ENCODE data around the gene RASGEF1C.
A peak's percentile ranks its signal among the peaks of the same experiment; 100 is the strongest.
"Not testable (repeated sequence)": the region's sequence is repeated elsewhere in the genome, so short reads cannot be mapped to it uniquely, and the experiment has no call there.

Gene RASGEF1C

DNA sequence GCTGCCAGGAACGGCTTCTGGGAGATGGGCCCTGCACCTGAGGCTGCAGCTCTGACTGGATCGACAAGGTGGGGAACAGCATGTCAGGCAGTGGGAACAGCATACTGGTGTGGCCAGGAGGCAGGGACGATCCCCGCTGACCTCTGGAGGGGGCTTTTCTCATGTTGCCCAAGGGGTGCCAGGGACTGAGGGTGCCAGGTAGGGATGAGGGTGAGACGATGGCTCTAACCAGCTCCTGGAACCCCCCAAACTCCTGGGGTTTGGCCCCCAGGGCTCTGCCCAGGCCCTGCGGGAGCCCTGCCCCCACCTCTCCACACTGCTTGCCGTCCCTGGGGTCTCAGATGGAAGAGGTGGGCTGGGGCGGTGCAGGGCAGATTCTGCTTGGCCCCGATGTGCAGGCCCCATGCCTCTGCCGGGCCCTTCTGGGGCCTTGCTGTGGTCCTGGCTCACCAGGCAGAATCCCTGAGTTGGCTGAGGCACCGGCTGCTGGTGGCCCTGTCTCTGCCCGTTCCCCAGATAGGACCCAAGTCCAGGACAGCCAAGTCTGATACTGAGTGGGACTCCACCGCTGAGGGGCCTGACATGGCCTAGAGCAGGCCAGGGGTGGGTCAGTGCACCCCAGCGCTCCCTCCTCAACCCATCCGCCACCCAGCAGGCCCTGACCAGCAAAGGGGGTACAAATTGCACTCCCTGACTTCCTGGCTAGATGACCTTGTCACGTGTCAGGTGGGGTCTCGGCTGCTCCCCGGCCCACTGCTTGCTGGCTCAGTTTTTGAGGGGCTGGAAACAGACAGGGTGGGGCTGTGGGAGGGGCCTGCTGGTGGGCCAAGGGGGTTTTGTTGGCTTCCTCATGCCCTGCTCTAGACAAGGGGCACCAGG is 109.0 kb downstream of the RASGEF1C start:
- no peak for DNase-seq (ENCODE audit: low spot score)

DNA sequence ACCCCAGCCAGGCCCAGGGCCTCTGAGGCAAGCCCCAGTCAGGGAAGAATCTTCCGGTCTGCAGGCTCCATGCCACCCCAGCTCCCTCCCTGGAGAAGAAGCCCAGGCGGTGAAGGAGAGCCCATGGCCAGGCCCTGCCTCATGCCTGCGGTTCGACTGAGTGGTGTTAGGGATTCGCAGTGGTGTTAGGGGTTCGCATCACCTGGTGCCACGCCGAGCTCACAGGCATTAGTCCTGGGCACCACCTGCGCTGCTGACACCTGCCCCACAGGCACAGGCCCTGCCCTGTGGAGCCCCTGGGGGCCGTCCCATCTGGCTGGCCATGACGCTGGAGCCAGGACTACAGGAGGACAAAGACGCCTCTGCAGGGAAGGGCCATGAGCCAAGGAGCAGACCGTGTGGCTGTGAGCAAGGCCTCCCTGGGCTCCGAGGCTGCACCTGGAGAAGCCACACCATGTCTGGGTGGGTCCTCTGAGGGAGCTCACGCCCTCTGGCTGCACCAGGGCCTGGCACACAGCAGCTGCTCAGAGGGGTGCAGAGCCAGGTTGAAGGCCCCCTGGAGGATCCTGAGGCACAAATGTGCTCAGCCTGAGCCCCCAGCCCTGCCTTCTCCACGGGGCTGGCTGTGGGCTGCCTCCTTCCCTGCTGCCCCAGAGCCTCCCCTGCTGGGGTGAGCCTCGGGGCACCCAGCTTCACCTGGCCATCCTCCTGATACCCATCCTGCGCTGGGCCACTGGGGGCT is 109.8 kb downstream of the RASGEF1C start:
- no peak for DNase-seq (ENCODE audit: low spot score)

DNA sequence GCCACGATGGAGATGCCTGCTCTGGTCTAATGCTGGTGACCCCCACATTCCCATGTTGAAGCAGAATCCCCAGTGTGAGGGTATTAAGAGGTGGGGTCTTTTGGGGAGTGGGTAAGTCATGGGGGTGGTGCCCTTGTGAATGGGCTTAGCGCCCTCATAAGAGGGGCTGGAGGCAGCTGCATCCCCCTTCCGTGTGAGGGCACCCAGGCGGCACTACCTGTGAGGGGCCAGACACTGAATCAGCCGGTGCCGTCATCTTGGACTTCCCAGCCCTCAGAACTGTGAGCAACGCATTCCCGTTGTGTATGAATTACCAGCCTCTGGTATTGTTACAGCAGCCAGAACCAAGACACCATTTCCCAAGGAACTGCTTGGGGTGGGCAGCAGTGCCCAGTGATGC is 110.5 kb downstream of the RASGEF1C start:
- DNase-seq (ENCODE audit: low spot score), result no peak

DNA sequence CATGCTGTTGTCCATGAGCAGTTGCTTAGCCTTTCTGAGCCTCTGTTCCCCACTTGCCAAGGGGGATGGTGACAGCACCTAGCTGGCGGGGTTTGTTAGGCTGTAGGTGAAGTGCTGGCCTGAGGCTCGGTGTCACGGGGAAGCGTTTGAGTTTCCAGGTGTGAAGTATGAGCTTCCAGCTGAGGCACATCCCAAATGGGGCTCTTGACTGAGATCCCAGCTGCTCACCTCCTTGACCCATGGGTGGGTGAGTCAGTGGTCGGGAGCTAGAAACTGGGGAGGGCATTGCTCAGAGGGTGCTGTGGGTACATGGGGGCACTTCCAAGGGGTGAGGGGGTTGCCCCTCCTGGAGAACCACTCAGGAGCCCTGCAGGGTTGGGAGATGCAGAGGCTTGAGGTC is 111.1 kb downstream of the RASGEF1C start:
- DNase-seq (ENCODE audit: low spot score), result no peak

DNA sequence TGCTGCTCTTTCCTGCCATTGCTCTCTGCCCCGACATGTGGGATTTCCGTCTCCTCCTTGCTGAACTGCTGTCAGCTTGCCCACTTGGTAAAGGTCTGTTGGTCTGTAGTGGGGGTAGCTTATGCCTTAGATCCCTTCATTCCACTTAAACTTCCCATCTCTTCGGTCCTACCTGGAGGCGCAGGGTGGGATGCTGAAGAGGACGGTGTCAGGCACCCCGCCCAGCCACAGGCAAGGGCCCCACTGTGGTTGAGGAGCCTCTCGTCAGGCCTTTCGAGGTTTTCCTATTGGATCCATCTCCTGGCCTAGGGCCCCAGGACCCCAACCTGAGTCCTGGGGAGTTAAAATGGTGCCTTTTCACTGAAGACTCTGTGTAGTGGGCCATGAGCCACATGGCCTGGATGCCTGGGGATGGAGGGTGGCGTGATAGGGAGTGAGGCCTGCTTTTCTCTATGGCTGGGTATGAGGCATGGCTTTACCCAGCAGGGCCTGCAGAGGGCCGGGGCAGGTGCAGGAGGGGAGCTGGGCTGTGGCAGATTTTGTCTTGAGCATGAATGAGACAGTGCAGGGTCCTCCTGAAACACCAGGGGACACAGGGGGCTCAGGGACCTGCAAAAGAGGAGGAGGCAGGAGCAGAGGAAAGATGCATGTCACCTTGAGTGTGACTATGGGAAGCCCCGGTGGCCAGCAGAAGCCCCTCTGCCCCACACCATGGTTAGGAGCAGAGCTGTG is 111.7 kb downstream of the RASGEF1C start:
- DNase-seq (ENCODE audit: low spot score), result no peak

DNA sequence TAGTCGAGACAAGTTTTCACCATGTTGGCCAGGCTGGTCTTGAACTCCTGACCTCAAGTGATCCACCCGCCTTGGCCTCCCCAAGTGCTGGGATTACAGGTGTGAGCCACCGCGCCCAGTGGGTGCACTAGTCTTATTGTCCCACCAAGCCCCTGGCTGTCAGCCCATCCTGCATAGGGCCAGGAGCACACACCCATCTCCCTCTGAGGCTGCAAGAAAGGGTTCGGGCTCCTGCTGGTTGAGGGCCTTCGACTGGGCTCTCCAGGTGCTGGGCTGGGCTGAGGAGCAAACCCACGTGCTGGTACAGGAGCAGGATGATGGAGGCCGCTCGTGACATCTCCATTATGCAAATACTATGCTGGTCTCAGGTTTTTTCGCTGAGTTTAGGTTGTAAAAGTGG is 112.4 kb downstream of the RASGEF1C start:
- DNase-seq (ENCODE audit: low spot score), result no peak

DNA sequence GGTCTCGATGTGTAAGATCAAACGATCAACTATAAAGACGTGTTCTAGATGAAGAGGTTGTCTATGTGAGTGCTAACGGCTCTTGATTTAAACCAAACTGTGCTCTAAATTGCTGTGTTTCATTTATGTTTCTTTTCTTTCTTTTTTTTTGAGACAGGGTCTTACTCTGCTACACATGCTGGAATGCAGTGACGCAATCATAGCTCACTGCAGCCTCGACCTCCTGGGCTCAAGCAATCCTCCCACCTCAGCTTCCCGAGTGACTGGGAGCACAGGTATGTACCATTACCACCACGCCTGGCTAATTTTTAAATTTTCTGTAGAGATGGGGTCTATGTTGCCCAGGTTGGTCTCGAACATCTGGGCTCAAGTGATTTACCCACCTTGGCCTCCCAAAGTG is 113.5 kb downstream of the RASGEF1C start:
- DNase-seq (ENCODE audit: low spot score), result no peak

DNA sequence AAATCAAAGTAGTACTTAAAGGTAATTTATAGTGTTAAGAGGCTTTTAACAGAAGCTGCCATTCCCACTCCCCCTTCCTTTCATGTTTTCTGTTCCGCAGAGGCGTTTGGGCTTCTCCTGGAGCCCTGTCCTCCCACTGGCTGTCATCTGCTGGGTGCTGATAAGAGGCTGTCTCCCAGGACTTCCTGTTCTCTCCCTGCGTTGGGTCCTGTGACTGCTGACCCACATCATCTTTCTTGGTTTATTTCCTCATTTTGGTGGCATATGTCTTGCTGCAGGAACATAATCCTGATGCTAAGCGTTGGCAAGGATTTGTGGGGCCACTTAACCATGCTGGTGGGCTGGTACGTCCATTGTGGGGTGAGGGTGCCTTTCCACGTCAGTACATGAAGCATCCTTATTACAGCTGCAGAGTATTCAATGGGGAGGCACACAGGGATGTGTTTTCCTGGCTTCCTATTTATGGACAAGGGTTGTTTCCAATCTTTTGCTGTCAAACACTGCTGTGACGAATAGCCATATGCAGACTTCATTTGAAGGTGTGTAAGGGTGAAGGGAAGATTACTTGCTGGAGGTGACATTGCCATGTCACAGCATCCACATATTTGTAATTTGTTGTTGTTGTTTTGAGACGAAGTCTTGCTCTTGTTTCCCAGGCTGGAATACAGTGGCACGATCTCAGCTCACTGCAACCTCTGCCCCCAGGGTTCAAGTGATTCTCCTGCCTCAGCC is 115.2 kb downstream of the RASGEF1C start:
- DNase-seq (ENCODE audit: low spot score), result peak; percentile 69

DNA sequence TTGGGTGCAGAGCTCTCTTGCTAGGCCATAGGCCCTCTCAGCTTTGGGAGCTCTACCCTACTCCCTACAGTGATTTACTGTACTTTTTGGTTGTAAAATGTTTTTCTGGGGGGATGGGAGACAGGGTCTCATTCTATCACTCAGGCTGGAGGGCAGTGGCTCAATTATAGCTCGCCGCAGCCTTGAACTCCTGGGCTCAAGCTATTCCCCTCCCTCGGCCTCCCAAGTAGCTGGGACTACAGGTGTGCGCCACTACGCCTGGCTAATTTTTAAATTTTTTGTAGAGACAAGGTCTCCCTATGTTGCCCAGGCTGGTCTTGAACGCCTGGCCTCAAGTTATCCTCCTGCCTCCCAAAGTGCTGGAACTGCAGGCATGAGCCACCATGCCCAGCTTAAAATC is 115.8 kb downstream of the RASGEF1C start:
- DNase-seq (ENCODE audit: low spot score), result no peak

DNA sequence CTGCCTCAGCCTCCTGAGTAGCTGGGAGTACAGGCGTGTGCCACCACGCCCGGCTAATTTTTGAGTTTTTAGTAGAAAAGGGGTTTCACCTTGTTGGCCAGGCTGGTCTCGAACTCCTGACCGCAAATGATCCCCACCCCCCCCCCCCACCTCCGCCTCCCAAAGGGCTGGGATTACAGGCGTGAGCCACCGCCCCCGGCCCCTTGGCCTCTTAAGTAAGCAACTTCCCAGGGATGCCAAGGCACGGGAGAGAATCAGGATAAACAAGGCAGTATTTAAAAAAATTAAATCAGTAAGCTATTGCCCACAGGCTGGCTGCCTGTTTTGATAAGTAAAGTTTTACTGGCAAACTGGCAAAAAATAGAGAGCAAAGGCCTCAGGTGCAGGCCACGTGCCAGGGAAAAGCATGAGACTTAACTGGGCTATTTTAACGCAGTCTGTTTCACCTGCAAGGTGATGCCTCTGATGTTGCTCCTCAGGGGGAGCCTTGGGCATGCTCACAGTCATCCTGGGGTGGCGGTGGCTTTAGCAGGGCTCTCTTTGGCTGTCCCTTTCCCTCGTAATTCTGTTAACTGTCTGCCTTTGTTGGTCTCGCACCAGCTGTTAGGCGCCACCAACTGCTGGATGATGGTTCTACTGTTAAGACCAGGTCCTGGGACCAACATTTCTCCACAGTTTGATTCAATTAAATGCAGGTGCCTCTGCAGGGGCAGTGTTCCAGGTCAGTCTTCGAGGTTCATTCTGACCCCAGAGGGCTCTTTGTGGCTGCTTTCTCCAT is 118.1 kb downstream of the RASGEF1C start:
- peak; percentile 55 for DNase-seq (ENCODE audit: low spot score)

DNA sequence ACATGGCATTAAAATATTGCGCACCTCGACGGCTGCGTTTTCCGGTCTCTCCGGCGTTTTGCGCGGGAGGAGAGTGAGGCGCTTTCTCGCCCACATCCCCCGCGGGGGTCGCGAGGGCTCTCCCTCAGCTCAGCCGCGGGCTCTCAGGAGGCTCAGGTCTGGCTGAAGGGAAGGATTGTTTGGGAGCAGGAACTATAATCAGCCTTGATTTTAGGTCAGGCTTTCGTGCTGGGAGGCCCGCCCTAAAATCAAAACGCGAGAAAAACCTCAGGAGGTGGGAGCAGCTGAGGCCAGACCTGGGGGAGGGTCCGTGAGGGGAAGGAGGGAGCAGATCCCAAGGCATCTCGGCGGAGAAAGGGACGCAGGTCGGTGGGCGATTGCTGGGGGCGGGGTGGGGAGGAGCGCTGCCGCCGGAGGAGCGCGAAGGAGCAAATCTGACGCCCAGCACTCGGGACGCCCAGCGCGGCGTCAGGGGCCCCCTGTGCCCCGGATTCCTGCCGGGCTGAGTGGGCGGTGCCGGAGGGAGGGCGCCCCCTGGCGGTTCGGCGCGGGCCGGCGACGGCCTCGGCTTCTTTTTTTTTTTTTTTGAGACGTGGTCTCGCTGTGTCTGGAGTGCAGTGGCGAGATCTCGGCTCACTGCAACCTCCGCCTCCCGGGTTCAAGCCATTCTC is 118.8 kb downstream of the RASGEF1C start:
- peak; percentile 66 for DNase-seq (ENCODE audit: low spot score)

DNA sequence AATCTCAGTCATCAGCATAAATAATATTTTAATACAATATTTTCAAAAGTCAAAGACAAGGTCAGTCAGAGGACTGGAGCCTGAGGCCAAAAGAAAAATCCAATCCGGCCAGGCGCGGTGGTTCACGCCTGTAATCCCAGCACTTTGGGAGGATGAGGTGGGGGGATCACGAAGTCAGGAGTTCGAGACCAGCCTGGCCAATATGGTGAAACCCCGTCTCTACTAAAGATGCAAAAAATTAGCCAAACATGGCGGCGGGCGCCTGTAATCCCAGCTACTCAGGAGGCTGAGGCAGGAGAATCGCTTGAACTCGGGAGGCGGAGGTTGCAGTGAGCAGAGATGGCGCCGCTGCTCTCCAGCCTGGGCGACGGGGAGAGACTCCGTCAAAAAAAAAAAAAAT is 119.4 kb downstream of the RASGEF1C start:
- DNase-seq (ENCODE audit: low spot score), result not testable (repeated sequence)

DNA sequence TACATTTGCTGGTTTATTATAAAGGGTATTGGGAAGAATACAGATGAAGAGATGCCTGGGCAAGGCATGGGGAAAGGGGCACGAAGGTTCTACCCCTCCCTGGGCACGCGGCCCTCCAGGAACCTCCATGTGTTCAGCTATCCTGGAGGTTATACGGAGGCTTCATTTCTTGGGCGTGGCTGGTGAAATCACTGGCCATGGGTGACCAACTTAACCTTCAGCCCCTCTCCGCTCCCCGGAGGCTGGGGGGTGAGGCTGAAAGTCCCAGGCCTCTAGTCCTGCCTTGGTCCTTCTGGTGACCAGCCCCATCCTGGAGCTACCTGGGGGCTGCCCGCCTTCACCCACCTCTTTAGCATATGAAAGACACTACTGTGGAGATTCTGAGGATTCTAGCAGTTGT is 120.5 kb downstream of the RASGEF1C start:
- DNase-seq (ENCODE audit: low spot score), result no peak

DNA sequence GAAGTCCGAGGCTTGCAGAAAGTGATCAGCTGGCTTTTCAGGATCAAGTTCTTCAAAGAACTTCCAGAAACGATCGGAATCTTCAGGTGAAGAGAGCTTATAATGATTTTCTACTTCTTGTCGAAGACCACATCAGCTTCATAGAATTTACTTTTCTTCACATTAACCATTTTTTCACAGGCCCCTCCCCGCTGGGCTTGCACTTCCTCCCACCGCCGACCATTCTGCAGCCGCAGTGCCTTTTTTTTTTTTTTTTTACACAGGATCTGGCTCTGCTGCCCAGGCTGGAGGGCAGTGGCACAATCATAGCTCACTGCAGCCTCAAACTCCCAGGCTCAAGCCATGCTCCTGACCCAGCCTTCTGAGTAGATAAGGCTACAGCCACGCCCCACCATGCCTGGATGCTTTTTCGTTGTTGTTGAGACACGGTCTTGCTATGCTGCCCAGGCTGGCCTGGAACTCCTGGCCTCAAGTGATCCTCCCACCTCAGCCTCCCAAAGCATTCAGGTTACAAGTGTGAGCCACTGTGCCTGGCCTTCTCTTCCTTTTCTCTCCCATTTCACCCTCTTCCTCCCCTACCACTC is 122.1 kb downstream of the RASGEF1C start:
- DNase-seq (ENCODE audit: low spot score), result no peak

DNA sequence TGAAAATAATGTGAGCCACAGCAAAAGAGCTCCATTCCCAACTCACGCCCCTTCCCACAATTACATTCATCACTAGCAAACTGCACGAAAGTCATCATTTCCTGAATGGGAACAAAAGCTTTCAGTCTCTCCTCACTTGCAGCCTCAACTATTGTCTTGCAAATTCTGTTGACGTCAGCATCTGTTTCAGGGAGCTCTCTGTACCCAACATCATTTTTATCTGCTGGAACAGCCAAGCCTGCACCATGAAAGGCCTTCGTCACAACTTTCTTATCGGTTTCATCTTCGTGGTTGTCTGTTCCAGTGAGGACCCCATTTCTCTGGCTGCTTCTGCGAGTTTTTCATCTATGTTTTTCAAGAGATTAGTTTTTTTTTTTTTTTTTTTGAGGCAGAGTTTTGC is 123.2 kb downstream of the RASGEF1C start:
- DNase-seq (ENCODE audit: low spot score), result peak; percentile 69

DNA sequence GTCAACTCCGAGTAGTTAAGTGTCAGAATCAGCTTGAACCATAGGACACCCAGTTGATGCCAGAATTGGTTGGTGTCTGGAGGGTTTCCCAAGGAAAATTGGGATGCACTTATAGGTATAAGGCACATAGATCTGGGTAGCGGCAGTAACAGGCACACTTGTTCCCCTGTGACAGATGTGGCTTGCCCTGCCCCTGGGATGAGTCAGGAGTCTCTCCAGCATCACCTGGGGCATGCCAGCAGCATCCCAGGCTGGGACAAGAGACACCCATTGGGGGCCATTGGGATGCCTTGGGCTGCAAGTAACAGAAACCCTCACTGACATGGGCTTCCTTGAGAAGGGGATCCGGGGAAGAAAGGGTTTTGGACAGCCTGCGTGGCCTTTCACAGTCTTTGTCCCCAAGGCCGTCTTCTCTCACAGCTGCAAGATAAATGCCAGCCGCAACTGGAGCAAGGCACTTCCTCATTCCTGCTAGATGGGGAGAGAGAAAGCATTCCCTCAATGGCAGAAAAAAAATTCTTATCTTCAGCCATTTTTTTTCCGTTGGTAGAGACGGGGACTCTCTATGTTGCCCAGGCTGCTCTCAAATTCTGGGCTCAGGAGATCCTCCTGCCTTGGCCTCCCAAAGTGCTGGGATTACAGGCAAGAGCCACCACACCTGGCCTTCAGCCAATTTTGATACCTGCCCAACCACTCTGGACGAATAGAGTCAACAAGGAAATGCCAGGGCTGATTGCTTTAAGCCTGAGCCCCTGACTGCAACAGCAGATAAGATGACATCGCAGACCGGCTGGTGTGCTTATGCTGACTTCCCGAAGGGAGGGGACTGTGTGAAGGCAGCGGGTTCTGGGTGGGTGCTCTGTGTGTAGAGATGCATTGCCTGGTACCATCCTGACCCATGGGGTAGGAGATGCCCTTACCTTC is 124.1 kb downstream of the RASGEF1C start:
- no peak for DNase-seq (ENCODE audit: low spot score)

DNA sequence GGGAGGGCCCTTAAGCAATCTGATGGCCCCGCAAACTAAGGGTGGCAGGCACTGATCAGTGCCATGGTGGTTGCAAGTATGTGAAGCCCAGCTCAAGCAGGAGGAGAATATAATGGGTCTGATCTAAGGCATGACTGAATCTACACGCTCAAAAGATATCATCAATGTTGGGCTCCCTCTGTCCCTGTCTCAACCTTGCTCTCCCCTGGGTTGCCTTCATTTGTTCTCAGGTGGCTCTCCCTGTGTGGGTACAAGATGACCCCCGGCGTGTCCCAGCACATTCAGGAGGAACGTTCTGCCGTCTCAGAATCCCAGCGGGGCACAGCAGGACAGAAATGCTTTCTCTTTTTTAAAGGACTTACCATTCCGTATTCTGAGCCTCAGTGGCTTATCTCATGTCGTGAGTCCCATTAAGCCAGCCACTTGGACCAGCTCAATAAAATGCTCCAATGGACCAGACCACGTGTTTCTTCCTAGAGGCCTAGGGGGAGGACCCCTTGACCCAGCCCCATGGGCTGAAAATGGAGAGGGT is 125.4 kb downstream of the RASGEF1C start:
- DNase-seq (ENCODE audit: low spot score), result no peak

DNA sequence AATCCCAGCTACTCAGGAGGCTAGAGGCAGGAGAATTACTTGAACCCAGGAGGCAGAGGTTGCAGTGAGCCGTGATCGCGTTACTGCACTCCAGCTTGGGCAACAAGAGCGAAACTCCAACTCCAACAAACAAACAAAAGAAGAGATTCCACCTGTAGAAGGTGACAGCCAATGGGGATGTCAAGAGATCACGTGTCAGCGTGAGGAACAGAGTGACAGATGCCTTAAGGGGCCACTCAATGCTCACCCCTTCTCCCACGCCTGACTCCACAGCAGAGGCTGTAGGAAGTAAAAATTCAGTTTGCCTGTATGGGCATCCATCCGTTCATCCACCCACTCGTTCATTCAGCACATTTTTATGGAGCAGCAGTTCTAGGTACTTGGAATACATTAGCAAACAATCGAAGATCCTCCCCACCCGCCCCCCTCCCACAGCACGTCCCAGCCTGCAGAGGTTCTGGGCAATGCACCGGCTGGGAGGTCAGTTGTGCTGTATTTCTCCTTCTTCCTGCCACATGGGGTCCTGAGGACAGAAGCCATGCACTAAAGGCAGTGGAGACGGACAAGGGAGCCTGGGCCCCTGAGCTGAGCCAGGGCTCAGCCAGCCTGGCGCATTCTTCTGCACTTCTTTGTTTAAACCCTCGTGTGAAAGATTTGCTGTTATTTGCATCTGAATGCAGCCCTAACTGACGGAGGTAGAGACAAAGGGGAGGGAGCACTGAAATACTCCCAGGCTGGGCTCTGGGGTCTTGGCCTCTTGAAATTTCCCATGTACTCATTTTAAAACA is 126.2 kb downstream of the RASGEF1C start:
- no peak for DNase-seq (ENCODE audit: low spot score)
